SK-N-MC (cell line): ENCODE measurements around the gene DSP.

Source experiments
- EZH2 ChIP-seq: fragments of 200-600 bp; sonication (generic); IDR thresholded peaks from one replicate; pipeline ENCODE4 v1.6.1; 2017; ENCODE audit warnings: antibody characterized with exemption
- POLR2AphosphoS5 ChIP-seq: IDR thresholded peaks from 2 replicates; pipeline ENCODE4 v1.6.1; 2012; ENCODE audit warnings: mild to moderate bottlenecking, low read depth, low read length, borderline replicate concordance

- TF ChIP-seq POLR2AphosphoS5 (no peak), EZH2 (no peak)
Observed at GRCh38 chr6:7557652-7558051, 16.2 kb downstream of the DSP start.
